Thyroid gland (tissue), 4 donors: ENCODE results near the gene FBXO11. TPM values are rescaled to one million over a fixed set of nuclear protein-coding genes. Genes with fewer than 3 reads are reported as not detected.

Experiments used
- DNase-seq, 2 donors: peaks; one replicate each; pipeline ENCODE4 v3.0.0-alpha.2; 2019
- H3K27ac ChIP-seq, 3 donors: fragments of 200-600 bp; sonication (generic); 1 replicate in 2 of 3; 2 replicates in 1 of 3; pipeline ENCODE4 v1.5.1; 2016 to 2019; ENCODE audit warnings: mild to moderate bottlenecking in 1 of 3, moderate library complexity in 1 of 3
- H3K27me3 ChIP-seq: fragments of 200-600 bp; sonication (generic); one replicate; pipeline ENCODE4 v1.5.1; 2019
- H3K36me3 ChIP-seq, 2 donors: fragments of 200-600 bp; sonication (generic); one replicate each; pipeline ENCODE4 v1.5.1; 2016 to 2019
- H3K4me1 ChIP-seq, 2 donors: fragments of 200-600 bp; sonication (generic); one replicate each; pipeline ENCODE4 v1.5.1; 2017 to 2019
- H3K4me3 ChIP-seq, 3 donors: fragments of 200-600 bp; sonication (generic); replicated peaks in 1 of 3; 1 replicate in 2 of 3; 2 replicates in 1 of 3; pipeline ENCODE4 v1.5.1; 2016; ENCODE audit warnings: mild to moderate bottlenecking in 1 of 3
- H3K9me3 ChIP-seq: fragments of 200-600 bp; sonication (generic); one replicate; pipeline ENCODE4 v1.5.1; 2017
- CTCF ChIP-seq, 6 experiments: fragments of 200-600 bp in 3 of 6; fragments of 450-650 bp in 3 of 6; sonication (generic) in 3 of 6; IDR thresholded peaks; one replicate each; pipeline ENCODE4 v1.5.1; 2016 to 2019; ENCODE audit warnings: antibody characterized with exemption in 6 of 6, mild to moderate bottlenecking in 2 of 6, inconsistent platforms in 1 of 6, moderate library complexity in 1 of 6
- POLR2A ChIP-seq, 2 donors: fragments of 450-650 bp; IDR thresholded peaks; one replicate each; pipeline ENCODE4 v1.6.1; 2017; ENCODE audit warnings: antibody characterized with exemption in 2 of 2, mild to moderate bottlenecking in 2 of 2, moderate library complexity in 1 of 2
- WGBS, 2 donors: methylation state at CpG; one replicate each; pipeline ENCODE4 v1.1.5; 2017; 5-methylcytosine and 5-hydroxymethylcytosine counted together
- intact Hi-C: fragments of 100-400 bp; cut with DNase I; formaldehyde crosslinking; loops from one replicate; pipeline ENCODE4 v1.15.1; 2023
- total RNA-seq, 4 donors: library from RNA; depleted of rRNA; stranded (reverse); fragments of >200 nt; gene quantifications; one replicate each; pipeline ENCODE4 v1.2.3, GENCODE V29; 2016

Gene FBXO11
- total RNA-seq, 4 donors from 2014 or later = 50.4 to 82.8 (median 60.6) TPM

- Histone ChIP-seq H3K4me1 (no peaks in the 10 kb centered on the region), H3K36me3 (peaks cover 40 to 56% of the 10 kb centered on the region in 2 donors), H3K27me3 (no peaks in the 10 kb centered on the region), H3K27ac (no peak overlapping the region), H3K9me3 (no peaks in the 10 kb centered on the region), H3K4me3 (no peak overlapping the region)
- WGBS, 2 donors = 95 to 97% methylated on average over 2 of the region's 2 CpGs
- intact Hi-C loops = no loop called here
- no peak for TF ChIP-seq POLR2A (IDR thresholded peaks at IDR 0.05)
- TF ChIP-seq CTCF (IDR thresholded peaks at IDR 0.05) = no peak
- no peak for DNase-seq
These were observed 72.8 kb downstream of the FBXO11 start for GRCh38 chr2:47833516-47833968.

- Histone ChIP-seq H3K4me3 (no peak overlapping the region), H3K9me3 (no peaks in the 10 kb centered on the region), H3K27me3 (no peaks in the 10 kb centered on the region), H3K27ac (no peak overlapping the region), H3K36me3 (peaks cover 17 to 28% of the 10 kb centered on the region in 2 donors), H3K4me1 (no peaks in the 10 kb centered on the region)
- no peak for DNase-seq
- intact Hi-C loops = no loop called here
- no peak for TF ChIP-seq POLR2A (IDR thresholded peaks at IDR 0.05)
- no peak for TF ChIP-seq CTCF (IDR thresholded peaks at IDR 0.05)
These were observed 83.8 kb downstream of the FBXO11 start for GRCh38 chr2:47822518-47822917.

GRCh38 chr2:47819834-47820233 is 86.5 kb downstream of the FBXO11 start:
- TF ChIP-seq CTCF (IDR thresholded peaks at IDR 0.05) = no peak
- TF ChIP-seq POLR2A (IDR thresholded peaks at IDR 0.05) = no peak
- Histone ChIP-seq H3K4me3 (no peak overlapping the region), H3K36me3 (peaks cover 21 to 42% of the 10 kb centered on the region in 2 donors), H3K4me1 (no peaks in the 10 kb centered on the region), H3K9me3 (no peaks in the 10 kb centered on the region), H3K27ac (no peak overlapping the region), H3K27me3 (no peaks in the 10 kb centered on the region)
- intact Hi-C loops = no loop called here
- WGBS, 2 donors = 95 to 96% methylated on average over 3 of the region's 3 CpGs
- DNase-seq = no peak

GRCh38 chr2:47818777-47819176 is 87.5 kb downstream of the FBXO11 start:
- H3K27me3 ChIP-seq = no peaks in the 10 kb centered on the region
- TF ChIP-seq CTCF (IDR thresholded peaks at IDR 0.05) (no peak), POLR2A (IDR thresholded peaks at IDR 0.05) (no peak)
- no peak overlapping the region for H3K4me3 ChIP-seq
- intact Hi-C loops = no loop called here
- no peak overlapping the region for H3K27ac ChIP-seq
- no peaks in the 10 kb centered on the region for H3K9me3 ChIP-seq
- 75 to 83% methylated on average over 2 of the region's 2 CpGs for WGBS, 2 donors
- peaks cover 23 to 42% of the 10 kb centered on the region in 2 donors for H3K36me3 ChIP-seq
- no peaks in the 10 kb centered on the region for H3K4me1 ChIP-seq
- no peak for DNase-seq

- no peaks in the 10 kb centered on the region for H3K27me3 ChIP-seq
- no peaks in the 10 kb centered on the region for H3K9me3 ChIP-seq
- 97 to 99% methylated on average over 10 of the region's 10 CpGs for WGBS, 2 donors
- H3K27ac ChIP-seq = no peak overlapping the region
- H3K4me3 ChIP-seq = no peak overlapping the region
- TF ChIP-seq POLR2A (IDR thresholded peaks at IDR 0.05) = no peak
- TF ChIP-seq CTCF (IDR thresholded peaks at IDR 0.05) = no peak
- no peak for DNase-seq
- H3K36me3 ChIP-seq = peaks cover 24 to 49% of the 10 kb centered on the region in 2 donors
- H3K4me1 ChIP-seq = no peaks in the 10 kb centered on the region
- intact Hi-C loops = no loop called here
These were observed 90.5 kb downstream of the FBXO11 start for GRCh38 chr2:47815764-47816163.
